ENCODE data around the gene PLD4. TPM values are rescaled to one million over a fixed set of nuclear protein-coding genes. Genes with fewer than 3 reads are reported as not detected.
A peak's percentile ranks its signal among the peaks of the same experiment; 100 is the strongest.

PLD4 gene
- total and polyA plus RNA-seq, 9 donors, result 0.12 to 3.2 (median 1.0) TPM; not detected in 1

- no peak overlapping the region for H3K4me3 ChIP-seq
- intact Hi-C loops (cut with DNase I), result loop anchor here in 3 of 4 donors (5.0 to 10.0 kb wide), 4 partner anchors 37 to 67 kb away; no protein-coding TSS in a partner anchor
- no peaks in the 10 kb centered on the region for H3K9me3 ChIP-seq
- TF ChIP-seq CTCF (IDR thresholded peaks at IDR 0.05), result no peak
- TF ChIP-seq EP300 (IDR thresholded peaks at IDR 0.05), result no peak
- TF ChIP-seq POLR2A (IDR thresholded peaks at IDR 0.05), result no peak
- H3K4me1 ChIP-seq (ENCODE audit: insufficient read depth), result peaks cover 4% of the 10 kb centered on the region
- DNase-seq, result peak in 3 of 5 donors; percentile 35 to 54 (median 36)
- H3K27me3 ChIP-seq, result no peaks in the 10 kb centered on the region
- H3K27ac ChIP-seq, result no peak overlapping the region
- 68 to 78% (median 72%) methylated on average over 19 of the region's 19 CpGs for WGBS, 3 donors
- H3K36me3 ChIP-seq, result no peaks in the 10 kb centered on the region
These were observed 55.3 kb downstream of the PLD4 start for GRCh38 chr14:104979758-104980610.

- TF ChIP-seq CTCF (IDR thresholded peaks at IDR 0.05), result no peak
- no peak for TF ChIP-seq EP300 (IDR thresholded peaks at IDR 0.05)
- no peak for TF ChIP-seq POLR2A (IDR thresholded peaks at IDR 0.05)
- Histone ChIP-seq H3K4me1 (ENCODE audit: insufficient read depth) (peaks cover 2% of the 10 kb centered on the region), H3K9me3 (no peaks in the 10 kb centered on the region), H3K4me3 (no peak overlapping the region), H3K27ac (no peak overlapping the region), H3K36me3 (no peaks in the 10 kb centered on the region), H3K27me3 (no peaks in the 10 kb centered on the region)
- intact Hi-C loops (cut with DNase I), result loop anchor here in 2 of 4 donors (5.0 kb wide), 2 partner anchors 36 to 61 kb away; no protein-coding TSS in a partner anchor
- peak in 3 of 5 donors; percentile 12 to 22 (median 21) for DNase-seq
- 90 to 91% (median 91%) methylated on average over 17 to 22 of the region's 22 CpGs for WGBS, 3 donors
These were observed 56.2 kb downstream of the PLD4 start for GRCh38 chr14:104980611-104981531.

- no peaks in the 10 kb centered on the region for H3K36me3 ChIP-seq
- no peak overlapping the region for H3K27ac ChIP-seq
- intact Hi-C loops (cut with DNase I), result loop anchor here in 2 of 4 donors (5.0 kb wide), 2 partner anchors 35 to 60 kb away; no protein-coding TSS in a partner anchor
- peaks cover 4% of the 10 kb centered on the region for H3K4me1 ChIP-seq (ENCODE audit: insufficient read depth)
- H3K4me3 ChIP-seq, result no peak overlapping the region
- TF ChIP-seq EP300 (IDR thresholded peaks at IDR 0.05), result no peak
- no peak for TF ChIP-seq CTCF (IDR thresholded peaks at IDR 0.05)
- TF ChIP-seq POLR2A (IDR thresholded peaks at IDR 0.05), result no peak
- H3K27me3 ChIP-seq, result no peaks in the 10 kb centered on the region
- no peaks in the 10 kb centered on the region for H3K9me3 ChIP-seq
- DNase-seq, result peak in 3 of 5 donors; percentile 16 to 34 (median 20)
- 70 to 75% (median 74%) methylated on average over 16 to 17 of the region's 17 CpGs for WGBS, 3 donors
These were observed 57.2 kb downstream of the PLD4 start for GRCh38 chr14:104981699-104982541.
